Stimulated activated CD8-positive, alpha-beta memory T cell treated with anti-CD3 and anti-CD28 coated beads, Interleukin-15, amount 100 ng/mL, for 4 hours (primary cell): ENCODE measurements around the gene IL31RA.

ENCODE experiments used
- DNase-seq, 2 donors: peaks; one replicate each; pipeline ENCODE4 v3.0.0-alpha.2; 2020; ENCODE audit warnings: low read depth in 2 of 2

Gene IL31RA

DNA sequence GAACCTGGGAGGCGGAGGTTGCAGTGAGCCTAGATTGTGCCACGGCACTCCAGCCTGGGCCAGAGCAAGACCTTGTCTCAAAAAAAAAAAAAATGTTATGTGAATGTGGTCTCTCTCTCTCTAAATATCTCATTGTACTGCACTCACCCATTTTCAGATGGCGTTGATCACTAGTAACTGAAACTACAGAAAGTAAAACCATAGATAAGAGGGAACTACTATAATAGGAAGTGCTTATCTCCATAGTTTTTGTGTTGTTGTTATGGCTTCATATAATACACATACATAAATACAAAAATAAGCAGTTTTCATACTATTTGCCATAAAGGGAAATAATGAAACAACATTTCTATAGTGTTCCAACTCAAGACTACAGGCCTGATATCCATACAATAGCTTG, 9.1 kb downstream of the IL31RA start:
- no peak for DNase-seq

DNA sequence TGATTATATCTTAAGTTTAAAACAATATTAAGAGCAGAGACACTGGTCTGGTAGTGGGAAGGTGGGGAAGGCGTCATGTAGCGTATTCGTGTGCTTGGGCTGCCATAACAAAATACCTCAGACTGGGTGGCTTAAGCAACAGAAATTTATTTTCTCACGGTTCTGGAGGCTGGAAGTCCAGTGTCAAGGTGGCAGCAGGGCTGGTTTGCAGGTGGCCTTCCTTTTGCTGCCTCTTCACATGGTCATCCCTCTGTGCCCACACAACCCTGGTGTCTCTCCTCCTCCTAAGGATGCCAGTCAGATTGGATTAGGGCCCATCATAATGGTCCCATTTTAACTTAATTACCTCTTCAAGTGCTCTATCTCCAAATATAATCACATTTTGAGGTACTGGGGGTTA, 9.6 kb downstream of the IL31RA start:
- no peak for DNase-seq

DNA sequence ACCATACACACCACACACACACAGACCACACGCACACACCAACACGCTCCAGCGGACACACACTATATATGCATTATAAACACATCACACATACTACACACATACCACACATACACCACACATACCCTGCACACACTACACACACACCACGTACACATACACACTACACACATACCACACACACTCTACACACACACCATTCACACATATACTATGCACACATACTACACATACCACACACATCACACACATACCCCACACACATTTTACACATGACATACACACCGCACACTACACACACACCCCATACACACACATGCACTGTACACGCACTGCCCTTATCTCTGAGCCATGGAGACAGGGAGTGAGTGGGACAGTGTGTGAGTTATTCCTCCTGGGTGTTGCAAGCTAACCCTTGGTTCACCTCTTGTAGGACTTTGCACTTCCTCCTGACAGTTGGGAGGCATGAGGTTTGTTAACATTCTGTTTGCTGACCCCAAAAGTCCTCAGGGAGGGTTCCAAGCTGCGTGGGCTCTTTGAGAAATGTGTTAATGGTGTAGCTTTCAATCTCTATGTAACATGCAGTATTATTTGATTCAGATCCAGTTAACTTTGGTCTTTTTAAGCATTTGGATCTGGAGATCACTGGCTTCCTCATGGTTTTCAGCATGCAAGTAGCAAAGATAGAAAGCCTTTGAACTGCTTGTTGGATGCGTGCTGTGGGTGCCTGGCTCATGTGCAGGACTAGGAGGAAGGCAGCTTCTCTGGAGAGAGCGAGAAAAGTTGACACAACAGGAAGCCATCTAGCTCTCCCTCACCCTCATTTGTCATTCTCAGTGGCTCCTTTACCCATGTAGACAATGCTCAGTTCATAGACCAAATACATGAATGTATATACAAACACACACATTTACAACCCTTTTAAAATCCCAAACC, 13.7 kb downstream of the IL31RA start:
- DNase-seq: no peak

DNA sequence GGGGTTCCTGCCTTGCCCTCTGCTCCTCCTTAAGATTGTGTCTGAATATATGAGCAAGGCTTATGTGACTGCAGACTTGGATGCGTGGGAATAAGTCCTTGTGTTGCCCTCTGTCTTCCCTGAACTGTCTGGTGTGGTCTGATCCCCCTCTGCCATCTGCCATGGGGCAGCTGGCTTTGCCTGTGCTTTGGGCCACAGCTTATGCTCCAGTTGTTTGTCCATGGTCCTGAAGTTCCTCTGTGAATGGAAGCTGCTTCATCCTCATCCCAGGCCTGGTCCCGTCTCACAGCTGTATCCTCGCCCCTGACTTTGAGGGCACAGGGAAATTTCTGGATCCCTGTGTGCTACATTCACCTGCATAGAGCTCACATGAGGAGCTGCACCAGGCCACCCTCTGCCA, 14.7 kb downstream of the IL31RA start:
- DNase-seq: no peak

DNA sequence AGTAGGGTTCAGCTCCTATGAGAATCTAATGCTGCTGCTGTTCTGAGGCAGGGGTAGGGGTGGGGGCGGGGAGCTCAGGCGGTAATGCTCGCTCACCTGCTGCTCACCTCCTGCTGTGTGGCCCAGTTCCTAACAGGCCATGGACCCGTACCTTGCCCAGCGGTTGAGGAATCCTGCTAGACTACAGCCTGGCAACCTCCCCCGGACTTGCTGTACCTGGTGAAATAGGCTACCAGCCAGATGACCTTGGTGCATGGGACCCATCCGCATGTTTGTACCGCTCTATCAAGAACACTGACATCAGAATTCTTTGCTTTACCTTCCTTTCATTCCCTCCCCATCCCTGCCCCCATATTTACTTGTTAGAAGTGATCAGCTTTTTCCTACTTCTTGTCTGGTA, 15.3 kb downstream of the IL31RA start:
- no peak for DNase-seq

DNA sequence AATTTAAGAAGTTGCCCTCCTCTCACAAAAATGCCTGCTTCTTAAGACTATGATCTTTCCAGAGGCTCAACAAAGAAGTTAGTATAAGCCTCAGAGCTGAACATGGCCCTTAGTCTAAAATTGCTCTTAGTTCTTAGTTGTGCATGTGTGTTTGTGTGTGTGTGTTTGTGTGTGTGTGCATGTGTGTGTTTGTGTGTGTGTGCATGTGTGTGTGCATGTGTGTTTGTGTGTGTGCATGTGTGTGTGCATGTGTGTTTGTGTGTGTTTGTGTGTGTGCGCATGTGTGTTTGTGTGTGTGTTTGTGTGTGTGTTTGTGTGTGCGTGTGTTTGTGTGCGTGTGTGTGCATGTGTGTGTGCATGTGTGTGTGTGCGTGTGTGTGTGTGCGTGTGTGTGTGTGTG, 15.8 kb downstream of the IL31RA start:
- no peak for DNase-seq

DNA sequence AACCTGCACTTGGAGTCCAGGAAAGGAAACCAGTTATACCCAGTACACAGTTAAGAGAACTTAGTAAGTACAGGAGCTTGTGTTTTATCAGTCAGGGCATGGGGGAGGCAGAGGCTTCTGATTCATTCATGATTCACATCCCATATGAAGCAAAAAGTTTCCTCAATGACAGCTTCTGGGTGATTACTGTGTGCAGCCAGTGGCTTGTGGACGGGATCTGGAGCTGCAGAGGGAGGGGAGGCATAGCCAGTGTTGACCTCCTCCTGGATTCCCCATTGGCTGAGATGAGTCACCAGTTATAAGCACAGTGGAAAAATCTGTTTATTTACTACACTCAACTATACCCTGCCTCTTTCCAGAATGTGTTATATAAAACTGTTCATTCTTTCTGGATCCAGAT, 17.7 kb downstream of the IL31RA start:
- DNase-seq: no peak

DNA sequence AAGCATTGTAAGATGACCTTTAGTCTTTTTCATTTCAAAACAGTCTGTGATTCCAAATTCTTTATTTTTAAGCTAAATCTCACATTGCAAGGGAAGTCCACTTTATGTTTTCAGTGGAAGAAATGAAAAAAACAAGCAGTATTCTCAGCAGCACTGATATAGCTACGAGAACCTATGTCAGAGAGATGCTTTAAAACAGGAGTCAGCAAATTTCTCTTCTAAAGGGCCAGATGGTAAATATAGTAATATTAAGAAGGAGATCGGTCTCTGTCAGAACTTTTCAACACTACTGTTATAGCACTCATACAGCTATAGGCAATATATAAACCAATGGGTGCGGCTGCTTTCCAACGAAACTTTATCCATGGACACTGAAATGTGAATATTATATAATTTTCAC, 18.7 kb downstream of the IL31RA start:
- DNase-seq: no peak

DNA sequence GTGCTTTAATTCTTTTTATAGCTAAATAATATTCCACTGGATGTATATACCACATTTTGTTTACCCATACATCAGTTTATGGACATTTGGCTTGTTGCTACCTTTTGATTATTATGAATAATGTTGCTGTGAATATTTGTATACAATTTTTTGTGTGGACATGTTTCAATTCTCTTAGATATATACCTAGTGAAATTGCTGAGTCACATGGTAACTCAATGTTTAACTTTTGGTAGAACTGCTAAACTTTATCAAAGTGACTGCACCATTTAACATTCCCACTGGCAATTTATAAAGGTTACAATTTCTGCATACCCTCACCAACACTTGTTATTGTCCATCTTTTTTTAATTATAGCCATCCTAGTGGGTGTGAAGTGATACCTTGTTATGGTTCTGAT, 22.1 kb downstream of the IL31RA start:
- no peak for DNase-seq

DNA sequence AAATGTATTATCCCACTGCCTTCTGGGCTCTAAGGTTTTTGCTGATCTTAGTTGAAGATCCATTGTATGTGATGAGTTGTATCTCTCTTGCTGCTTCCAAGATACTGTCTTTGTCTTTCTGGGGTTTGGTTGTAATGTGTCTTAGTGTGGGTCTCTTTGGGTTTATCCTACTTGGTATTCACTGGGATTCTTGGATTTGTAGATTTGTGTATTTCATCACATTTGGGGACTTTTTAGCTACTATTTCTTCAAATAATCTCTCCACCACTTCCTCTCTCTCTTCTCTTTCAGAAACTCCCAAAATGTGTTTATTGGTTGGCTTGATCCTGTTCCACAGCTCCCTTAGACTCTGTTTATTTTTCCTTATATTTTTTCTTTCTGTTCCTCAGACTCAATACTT, 26.5 kb downstream of the IL31RA start:
- DNase-seq: no peak

DNA sequence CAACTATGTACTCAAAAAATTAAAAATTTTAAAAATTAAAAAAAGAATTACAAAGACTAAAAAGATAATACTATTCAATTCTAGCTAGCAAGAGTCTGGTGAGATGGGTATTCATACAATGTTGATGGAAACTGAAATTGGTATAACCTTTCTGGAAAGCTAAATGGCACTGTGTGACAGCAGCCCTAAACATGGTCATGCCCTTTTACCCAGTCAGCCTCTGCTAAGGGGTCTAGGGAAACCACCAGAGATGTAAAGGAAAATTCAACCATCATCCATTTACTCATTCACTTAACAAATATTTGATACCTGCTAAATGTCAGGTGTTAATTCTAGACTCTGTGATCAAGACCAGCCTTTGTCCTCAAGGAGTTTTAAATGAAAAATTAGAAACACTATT, 29.3 kb downstream of the IL31RA start:
- DNase-seq: no peak

DNA sequence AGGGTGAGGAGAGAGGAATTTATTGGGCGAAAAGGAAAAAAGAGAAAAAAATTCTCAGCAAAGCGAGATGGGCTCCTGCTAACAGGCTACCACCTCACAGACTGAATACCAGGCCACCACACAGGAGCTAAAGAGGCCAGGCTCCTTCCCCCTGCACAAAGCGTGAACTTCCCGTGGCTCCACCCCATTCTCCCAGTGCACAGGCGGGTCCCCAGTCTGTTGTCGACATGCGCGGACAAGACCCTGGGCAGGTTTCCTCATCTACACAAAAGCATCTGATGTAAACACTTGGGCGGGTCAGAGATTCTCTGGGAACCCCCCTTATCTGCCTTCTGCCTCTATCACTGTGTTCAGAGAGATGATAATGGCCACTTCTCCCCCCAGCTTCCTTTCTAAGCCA, 34.2 kb downstream of the IL31RA start:
- no peak for DNase-seq

DNA sequence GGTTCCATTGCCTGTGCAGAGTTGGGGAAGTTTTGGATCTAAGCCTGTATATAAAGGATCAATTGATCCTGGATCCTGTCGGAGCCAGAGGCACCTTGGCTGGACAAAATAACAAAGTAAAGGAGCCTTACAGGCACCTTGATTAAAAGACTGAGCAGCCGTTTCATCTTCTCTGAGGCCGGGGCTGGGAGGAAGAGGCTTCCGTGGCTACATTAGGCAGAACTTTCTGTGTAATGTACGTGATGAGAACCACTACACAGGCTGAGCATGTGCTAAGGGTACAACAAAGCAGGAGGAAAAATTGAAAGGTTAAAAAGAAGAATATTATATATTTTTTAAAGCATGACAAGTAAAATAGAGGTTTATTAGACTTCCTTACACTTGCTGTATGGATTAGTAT, 37.0 kb downstream of the IL31RA start:
- no peak for DNase-seq

DNA sequence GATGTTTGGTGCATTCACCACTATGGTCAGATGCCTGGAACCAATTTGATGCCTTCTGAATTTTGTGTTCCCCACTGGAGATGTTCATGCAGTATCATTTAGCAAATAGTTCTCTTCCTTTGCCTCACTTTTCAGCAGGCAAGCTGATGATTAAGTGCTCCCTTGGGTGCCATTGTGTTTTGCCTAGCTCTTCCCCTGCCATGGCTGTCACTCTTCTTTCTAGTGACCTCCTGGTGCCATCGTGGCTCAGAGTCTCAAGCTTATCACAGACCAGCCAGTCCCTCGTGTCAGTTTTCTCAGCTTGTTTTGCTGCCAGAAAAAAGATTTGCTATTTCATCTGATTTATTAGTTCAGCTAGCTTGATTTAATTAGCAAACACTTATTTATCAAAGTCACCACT, 41.3 kb downstream of the IL31RA start:
- DNase-seq: no peak

DNA sequence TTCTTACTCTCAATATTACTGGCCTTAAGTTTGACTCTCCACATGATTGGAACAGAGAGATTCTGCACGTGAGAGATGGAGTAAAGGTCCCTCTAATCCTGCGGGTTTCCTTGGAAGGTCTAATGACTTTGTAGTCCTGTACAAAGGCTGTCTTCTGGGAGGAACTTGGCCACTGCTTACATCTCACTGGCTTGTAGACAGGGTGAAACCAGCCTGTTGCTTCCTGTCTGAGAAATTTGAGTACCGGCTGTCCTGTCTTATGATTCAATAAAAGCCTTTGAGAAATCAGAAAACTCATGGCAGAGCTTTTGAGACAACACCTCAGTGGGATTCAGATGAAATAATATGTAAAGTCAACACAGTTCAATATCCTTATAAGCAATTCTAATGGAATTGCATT, 43.0 kb downstream of the IL31RA start:
- no peak for DNase-seq

DNA sequence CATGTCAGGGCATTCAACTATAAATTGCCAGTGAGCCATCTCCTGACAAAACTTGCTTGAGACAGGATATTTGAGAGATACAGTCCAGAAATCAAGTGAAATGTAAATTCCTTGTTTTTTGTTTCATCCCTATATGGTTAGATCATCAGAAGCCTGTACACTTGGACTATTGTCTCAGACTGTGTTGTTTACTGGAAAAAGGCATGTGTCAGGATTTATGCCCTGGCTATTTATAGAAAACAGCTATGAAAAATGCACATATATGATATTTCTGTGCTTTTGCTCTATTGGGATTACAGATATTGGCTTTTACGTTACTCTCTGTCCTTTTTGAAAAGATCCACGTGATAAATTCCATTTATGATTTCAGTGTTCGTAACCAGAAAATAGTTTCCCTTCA, 44.2 kb downstream of the IL31RA start:
- no peak for DNase-seq

DNA sequence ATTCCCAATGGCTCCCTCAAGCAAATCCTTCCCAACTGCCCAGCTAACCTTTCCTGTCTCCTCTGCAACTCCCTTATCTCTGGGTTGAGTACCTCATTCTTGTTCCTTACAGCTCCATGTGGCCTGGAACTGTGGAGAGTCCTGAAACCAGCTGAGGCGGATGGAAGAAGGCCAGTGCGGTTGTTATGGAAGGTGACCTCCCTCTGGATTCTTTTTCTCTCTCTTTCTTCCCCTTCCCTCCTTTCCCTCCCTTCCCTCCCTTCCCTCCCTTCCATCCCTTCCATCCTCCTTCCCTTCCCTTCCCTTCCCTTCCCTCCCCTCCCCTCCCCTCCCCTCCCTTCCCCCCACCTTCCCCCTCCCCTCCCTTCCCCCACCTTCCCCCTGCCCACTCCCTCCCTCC, 45.1 kb downstream of the IL31RA start:
- DNase-seq: no peak

DNA sequence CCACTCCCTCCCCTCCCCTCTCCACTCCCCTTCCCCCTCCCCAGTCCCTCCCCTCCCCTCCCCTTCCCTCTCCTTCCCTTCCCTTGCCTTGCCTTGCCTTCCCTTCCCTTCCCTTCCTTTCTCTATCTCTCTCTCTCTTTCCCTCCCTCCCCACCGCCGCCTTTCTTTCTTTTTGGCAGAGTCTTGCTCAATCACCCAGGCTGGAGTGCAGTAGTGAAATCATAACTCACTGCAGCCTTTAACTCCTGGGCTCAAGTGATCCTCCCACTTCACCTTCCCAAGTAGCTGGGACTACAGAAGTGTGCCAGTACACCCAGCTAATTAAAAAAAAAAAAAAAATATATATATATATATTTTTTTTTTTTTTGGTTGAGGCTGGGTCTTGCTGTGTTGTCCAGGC, 45.5 kb downstream of the IL31RA start:
- no peak for DNase-seq

DNA sequence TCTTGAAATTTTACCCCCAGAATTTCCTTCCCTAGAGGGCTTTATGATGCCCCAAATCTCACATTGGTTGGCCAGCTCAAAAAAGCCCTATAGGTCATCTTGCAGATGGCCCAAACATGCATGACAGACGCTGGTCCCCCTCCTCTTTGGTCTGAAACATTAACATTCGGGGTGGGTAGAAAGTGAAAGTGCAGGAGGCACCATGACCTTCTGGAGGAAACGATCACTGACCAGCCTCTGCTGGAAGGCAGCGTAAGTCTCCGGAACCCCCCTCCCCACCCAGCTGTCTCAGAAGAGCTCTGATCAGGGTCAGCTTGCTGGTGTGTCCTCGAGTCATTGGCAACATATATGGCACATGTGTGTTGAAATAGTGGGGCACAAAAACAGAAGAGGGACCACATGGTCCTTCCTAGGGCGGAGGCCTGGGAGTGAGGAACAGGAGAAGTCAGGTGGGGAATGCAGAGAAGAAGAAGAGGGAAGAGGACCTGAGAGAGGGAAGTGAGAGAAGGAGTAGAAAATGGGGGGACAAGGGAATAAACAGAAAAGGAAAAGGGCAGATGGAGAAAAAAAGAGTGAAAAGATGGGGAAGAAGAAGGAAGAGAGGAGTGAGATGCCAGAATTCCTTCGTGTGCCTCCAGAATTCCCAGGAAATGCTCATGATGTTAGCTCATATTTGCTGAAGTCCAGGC, 46.2 kb downstream of the IL31RA start:
- DNase-seq: no peak

DNA sequence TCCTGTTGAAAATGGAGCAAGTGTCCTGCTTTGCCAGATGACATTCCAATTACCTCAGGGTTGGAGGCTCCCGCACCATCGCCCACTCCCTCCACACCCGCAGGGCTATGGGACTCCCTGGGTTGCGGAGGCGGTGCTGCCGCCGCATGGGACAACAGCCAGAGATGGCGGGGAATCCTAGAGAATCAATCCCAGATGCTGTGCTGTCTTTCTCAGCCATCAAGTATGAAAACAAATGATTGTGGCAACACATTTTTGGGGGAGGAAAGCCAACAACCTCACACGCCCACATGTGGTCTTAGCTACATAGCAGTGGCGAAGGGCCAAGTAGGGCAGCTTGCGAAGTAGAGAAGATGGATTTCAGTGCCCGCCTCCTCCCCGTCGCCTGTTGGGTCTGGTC, 46.7 kb downstream of the IL31RA start:
- DNase-seq: no peak

DNA sequence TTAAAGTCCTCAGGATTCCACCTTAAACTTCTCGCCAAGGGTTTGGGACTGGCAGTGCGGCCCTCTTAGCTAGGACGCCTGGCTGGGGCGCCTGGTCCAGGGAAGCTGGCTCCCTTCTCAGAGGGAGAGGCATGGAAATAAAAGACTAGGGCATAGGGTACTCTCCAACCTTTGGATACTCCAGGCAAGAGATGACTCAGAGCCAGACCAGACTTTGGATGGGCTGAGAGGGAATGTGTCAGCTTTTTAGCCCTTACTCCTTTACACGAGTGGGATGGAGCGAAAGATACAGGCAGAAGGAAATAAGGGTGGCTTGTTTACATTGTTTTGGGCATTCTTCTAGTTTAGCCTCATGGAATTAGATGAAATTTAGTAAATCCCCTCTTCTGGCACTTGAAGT, 48.2 kb downstream of the IL31RA start:
- no peak for DNase-seq

DNA sequence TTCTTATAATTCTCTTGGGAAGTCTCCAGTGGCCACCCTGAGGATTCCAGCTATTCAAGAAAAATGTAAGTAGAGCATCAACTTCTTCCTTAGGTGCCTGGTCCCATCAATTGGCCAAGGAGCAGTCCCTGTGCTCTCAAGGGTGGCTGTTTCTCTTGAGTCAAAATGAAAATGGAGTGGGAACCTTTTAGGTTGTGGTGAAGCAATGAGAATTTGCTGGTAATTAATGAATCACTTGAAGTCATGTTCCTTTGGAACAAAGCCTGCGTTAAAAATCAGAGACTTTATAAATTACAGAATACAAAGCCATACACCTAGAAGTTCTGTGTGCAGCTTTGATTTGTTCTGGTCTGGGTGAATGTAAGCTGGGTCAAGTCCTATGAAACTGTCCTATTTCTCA, 48.9 kb downstream of the IL31RA start:
- no peak for DNase-seq

DNA sequence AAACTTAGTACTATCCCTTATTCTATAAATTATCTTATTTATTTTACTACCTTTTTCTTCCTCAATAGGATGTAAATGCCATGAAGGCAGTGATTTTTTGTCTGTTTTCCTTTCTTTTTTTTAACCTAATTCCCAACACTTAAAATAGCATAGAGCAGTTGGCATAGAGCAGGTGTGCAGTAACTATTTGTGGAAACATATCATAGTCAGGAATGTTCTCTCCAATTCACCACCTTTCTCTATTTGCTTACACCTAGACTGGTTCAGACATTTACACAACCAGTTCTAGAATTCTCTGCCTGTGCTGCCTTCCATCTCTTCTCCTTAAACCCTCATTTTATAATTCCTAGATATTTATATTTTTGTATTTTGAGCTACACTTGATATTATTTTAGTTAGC, 49.6 kb downstream of the IL31RA start:
- DNase-seq: no peak
